ENCODE measurements around the gene CDH7.

CDH7 gene

DNA sequence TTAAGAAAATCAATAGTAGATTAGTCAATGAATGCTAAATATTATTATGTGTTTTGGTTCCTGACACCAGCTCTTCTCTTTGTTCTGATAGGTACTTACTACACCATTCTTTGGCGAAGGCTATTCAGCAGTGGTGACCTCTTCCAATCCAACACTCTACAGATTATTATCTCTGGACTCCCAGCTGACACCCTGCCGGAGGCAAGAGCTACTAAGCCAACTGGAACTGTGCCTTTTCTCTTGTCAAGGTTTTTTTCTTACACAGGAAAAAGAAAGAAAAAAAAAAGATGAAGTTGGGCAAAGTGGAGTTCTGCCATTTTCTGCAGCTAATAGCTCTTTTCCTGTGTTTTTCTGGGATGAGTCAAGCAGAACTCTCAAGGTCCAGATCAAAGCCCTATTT is 11.7 kb downstream of the CDH7 start:
- intact Hi-C loops (cut with DNase I): no loop called here
- no peak for DNase-seq

DNA sequence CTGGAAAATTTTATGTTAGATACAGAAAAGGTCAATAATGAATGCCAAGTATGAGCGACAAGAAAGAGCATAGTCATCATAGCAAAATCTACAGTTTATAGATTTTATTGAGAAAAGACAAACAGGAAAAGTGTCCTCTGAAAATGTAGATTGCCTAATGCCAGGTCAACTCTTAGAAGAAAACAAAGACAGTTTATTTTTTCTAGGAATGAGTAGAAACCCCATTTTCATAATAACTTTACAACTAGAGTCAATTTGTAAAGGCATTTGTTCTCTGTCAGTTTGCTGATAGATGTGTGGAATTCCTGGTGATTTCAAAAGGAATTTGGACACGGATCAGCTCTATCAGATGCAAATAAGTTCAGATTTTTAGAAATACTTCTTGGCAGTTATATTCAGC is 16.6 kb downstream of the CDH7 start:
- intact Hi-C loops (cut with DNase I): no loop called here
- no peak for DNase-seq

DNA sequence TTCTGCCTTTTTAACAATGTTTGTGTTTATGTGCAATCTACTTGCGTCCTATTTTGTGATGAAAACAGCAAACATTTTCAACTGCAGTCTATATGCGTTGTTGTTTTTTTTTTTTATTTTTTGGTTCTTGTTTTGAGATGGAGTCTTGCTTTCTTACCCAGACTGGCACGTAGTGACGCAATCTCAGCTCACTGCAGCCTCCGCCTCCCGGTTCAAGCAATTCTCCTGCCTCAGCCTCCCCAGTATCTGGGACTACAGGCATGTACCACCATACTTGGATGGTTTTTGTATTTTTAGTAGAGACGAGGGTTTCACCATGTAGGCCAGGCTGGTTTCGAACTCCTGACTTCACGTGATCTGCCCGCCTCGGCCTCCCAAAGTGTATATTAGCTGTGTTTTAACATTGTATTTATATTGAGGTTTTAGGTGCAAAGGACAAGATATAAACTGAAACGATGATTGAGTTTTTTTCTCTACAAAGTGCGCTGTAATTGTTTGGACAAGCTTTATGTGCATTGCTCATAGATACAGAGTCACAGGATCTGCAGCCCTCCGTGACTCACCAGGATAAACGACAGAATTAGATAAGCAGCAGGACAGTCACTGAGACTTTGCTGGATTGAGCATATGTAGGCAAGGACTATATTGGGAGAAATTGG is 17.4 kb downstream of the CDH7 start:
- intact Hi-C loops (cut with DNase I): no loop called here
- DNase-seq: no peak

DNA sequence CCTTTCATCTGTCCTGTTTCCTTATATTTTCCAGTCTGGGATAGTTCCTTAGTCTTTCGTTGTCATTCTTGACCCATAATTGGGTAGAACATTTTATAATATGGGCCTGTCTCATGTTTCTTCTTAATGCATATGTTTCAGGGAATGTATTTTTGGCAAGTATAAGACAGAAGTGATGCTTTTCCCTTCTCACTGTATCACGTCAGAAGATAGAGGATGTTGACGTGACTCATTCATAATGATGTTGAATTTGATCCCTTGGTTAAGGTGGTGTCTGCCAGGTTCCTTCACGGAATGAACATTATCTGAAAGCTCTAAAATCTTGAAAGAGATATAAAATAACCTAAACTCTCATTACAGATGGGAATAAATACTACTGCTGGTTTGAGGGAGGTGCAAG is 18.8 kb downstream of the CDH7 start:
- no peak for DNase-seq
- intact Hi-C loops (cut with DNase I): no loop called here

DNA sequence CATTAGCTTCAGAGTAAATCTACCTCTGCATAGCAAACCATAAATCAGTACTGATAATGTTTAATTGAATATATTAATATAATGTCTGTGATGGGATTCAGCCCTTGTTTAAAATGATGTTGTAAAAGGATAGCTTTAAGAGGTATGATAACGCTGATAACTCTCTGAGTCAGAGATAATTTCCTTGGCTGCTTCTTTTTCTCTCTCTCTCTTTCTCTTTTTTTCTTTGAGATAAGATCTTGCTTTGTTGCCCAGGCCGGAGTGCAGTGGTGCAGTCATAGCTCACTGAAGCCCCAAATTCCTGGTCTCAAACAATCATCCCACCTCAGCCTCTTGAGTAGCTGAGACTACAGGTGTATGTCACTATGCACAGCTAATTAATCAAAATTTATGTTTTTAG is 35.7 kb downstream of the CDH7 start:
- no peak for DNase-seq
- intact Hi-C loops (cut with DNase I): no loop called here

DNA sequence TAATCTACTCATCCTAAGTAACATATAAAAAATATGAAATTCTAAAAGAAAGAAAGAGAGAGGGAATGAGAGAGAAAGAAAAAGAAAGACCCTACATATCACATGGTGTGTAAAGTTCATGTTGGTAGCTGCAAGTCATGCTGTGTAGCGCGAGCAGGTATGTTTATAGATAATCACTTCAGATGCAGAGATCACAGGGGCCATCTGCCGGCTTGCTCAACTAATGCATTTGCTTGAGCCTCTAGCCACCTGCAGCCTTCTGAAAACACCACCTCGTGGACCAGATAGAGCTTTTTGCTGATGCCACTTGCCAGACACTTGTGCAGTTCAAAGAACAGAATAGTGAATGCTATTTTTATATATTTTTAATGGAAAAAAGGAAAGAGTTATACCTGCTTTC is 37.6 kb downstream of the CDH7 start:
- intact Hi-C loops (cut with DNase I): no loop called here
- DNase-seq: no peak

DNA sequence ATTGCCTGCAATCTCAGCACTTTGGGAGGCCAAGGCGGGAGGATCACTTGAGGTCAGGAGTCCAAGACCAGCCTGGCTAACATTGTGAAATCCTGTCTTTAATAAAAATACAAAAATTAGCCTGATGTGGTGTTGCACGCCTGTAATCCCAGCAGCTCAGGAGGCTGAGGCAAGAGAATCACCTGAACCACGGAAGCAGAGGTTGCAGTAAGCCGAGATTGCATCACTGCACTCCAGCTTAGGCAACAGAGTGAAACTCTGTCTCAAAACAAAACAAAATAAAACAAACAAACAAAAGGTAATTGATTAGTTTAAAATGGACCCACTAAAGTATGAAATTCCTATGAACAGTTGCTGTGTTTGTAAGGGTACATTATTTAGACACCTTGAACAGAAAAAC is 39.8 kb downstream of the CDH7 start:
- no peak for DNase-seq
- intact Hi-C loops (cut with DNase I): no loop called here

DNA sequence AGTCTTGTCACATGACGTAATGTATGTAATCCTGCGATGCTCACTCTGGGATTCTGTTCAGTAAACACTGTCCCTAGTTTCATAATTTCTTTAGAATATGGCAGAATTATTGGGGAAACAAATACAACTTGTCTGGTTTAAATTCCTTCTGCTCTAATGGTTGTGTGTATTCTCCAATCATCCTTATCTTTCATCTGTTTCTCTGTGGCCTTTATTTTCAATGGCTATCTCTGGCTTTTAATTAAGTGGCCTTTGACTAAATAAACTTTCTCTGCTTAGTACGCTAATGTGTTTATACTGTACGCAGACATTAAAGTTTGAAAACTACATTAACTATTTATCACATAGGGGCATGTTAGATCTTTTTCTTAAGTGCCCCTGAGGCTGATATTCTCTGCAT is 40.9 kb downstream of the CDH7 start:
- DNase-seq: no peak
- intact Hi-C loops (cut with DNase I): no loop called here

DNA sequence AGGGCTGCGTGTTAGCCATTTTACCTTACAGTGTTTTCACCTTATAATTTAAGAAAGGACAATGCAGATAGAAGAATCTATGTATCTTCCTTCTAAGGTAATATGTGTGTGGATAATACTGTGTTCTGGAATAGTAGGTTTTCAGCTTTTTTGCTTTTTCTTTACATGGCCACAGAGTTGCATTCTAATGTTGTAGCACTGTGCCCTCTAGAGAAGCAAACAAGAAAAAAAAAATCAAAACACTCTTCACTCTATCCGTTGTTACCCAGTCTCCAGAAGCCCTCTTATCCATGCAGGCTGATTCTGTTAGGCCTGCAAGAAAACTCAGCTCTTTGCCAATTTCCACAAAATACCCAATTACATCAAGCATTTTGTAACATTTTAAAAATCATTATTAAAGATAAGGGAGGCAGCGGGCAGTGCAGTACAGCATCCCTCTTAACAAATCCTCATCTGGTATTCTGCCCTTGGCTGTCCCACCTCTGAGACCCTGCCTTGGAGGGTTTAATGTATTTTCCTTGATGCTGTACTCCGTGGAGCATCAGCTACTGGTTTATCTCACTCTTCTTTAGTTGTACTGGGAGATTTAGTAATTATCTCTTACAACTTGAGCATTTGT is 41.8 kb downstream of the CDH7 start:
- intact Hi-C loops (cut with DNase I): no loop called here
- no peak for DNase-seq

DNA sequence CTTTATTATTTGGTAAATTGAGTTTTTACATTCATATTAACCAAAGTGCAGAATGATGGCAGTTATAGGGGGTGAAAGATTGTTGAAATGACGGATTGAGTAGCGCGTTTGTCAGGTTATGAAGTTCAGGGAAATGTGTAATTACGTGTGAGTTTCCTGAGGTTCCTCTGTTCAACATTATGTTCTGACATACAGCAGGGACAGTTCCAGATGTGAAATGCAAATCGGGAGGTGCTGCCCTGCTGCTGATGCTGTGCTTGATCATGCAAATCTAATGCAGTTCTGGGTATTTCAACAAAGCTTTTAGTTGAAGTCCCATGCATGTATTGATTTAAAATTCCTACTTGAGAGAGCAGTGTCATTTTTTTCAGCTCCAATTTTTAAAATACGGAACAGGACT is 57.9 kb downstream of the CDH7 start:
- intact Hi-C loops (cut with DNase I): no loop called here
- DNase-seq: no peak

DNA sequence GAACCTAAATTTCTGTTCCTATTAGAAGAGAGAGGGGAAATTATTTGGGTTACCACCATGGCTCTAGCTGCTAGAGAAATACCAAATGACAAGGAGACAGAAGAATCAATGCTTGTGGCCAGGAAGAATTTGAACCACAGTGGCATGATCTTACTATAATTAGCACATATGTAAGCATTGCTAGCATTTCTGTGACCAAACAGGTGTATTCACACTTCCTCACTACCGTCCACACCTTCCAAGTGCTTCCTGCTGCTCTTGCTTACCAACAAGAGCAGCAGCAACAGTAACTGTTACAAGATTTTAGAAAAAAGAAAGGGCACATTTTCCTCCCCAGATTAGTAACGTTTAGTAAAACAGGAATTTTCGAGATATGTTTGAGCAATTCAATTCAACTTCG is 60.5 kb downstream of the CDH7 start:
- no peak for DNase-seq
- intact Hi-C loops (cut with DNase I): no loop called here

DNA sequence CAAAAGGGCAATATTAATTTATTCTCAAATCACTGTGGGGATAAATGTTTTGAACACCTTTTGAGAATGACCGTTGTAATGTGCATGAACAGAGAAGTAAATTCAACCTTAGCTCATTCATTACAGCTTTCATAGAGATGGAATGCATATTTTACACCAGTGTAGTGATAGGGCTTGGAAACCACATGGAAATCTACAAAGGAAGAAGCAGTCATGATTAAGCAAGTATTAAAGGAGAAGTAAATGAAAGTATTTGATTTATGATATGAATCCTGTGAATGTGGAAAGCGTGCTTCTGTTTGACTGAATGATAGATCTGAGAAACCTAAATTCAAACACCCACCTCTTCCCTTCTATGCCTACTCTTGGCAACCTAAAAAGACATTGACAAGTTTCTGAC is 64.7 kb downstream of the CDH7 start:
- intact Hi-C loops (cut with DNase I): no loop called here
- DNase-seq: peak in 2 of 42 donors; percentile 13 to 39

DNA sequence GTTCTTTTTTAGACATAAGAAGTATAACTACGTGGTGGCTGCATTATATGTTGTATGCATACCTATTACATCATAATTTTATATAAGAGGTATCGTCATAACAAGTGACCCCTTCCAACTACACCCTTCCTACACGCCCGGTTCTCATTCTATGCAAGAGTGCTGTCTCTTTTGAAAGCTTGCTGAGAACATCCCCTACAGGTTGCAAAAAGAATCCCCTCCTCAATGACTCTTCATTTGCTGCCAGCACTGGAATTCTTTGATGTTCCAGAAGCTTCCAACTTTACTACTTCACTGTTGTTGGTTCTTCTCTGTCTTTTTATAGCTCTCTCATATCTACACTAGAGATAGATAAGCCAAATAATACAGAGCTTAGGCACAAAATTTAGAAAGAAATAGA is 66.4 kb downstream of the CDH7 start:
- no peak for DNase-seq
- intact Hi-C loops (cut with DNase I): no loop called here

DNA sequence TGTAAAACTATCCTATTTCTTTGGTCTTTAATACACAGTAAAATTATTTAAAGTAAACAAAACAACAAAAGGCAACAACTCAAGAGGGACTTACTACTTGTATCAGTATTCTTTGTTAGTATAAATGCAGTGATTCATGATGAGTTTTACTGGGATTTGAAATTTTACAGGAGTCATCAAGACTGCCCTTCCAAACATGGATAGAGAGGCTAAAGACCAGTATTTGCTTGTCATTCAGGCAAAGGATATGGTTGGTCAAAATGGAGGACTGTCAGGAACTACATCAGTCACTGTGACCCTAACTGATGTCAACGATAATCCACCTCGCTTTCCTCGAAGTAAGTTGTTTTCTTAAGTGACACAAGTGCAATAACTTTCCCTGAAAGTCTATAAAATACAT is 71.1 kb downstream of the CDH7 start:
- intact Hi-C loops (cut with DNase I): no loop called here
- DNase-seq: no peak

DNA sequence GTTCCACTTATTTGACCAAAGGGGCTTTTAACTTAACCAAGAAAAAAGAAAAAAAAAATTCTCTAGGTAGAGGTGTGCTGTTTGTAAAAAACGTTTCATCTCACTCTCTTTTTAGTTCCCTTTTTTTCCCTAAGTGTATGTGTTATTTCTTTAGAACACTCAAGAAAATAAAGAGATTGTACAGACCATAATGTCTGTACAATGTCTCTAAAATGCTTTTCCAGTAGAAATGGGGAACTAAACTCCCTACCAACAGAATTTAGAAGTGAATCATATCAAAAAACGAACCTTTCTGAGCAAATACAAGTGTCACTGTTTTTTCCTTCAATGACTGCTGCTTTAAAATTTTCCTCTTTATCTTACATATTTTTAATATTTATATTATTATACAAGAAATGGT is 72.0 kb downstream of the CDH7 start:
- intact Hi-C loops (cut with DNase I): no loop called here
- no peak for DNase-seq

DNA sequence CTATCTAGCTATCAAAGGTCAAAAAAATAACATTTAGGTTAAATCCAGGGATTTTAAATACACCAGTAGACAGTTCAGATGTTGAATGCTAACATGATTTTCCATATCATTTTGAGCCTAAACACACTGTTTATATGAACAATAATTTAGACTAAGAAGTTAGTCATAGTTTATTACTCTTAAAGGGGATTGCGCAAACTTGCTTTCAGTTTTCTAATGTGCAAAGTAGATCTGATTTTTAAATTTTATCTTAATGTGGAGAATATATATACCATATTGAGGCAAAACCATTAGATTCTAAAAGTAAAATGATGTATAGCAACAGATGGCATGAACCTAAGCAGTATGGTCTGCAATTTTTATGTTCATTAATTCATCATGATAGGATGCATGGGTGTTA is 76.6 kb downstream of the CDH7 start:
- intact Hi-C loops (cut with DNase I): no loop called here

DNA sequence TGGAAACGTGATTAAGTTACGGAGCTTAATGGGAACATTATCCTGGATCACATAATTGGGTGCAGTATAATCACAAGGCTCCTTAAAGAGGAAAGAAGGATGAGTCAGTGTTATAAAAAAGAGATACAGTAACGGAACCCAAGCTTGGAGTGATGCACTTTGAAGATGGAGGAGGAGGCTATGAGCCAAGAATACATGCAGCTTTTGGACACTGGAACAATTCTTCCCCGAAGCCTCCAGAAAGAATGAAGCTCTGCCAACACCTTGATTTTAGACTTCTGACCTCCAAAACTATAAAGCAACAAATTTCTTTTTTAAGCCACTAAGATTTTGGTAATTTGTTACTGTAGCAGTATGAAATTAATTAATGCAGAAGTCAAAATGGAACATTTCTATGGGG is 85.1 kb downstream of the CDH7 start:
- peak in 10 of 42 donors; percentile 1 to 52 (median 20) for DNase-seq
- intact Hi-C loops (cut with DNase I): no loop called here

More for the DNA sequence above, 76.6 kb downstream of the CDH7 start:
- DNase-seq: no peak

DNA sequence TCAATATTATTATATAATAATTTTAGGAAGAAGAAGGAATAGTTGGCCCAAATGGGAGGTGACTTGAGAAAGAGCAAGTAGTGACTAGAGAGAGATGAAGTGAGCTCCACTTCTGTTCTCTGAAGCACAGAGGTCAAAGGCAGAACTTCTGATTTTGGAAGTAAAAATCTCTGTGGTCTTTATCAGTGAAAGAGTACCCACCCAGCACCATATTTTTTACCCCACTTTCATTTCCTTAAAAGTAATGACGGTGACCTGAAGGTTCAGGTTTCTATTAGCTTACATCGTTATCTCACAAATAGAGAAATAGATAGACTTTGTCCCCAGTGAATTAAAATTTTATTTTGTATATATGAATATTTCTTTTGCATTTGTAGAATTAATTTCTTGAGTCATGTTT is 95.3 kb downstream of the CDH7 start:
- intact Hi-C loops (cut with DNase I): no loop called here

DNA sequence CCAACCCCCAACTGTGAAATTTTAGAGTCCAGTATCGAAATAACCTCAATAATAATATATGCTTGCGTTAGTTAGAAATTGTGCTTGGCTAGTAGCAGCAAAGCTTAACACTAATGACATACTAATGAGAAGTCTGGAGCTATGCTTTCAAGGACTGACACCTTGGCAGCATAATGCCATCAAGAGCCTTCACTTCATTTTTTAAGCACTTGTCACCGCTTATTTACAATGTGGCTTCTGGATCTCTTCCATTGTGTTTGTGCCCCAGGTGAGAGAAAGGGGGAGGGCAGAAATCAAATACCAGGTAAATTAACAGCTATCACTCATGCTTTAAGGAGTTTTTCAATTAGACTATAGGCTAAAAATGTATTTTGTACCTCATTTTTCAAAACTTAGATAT is 101.5 kb downstream of the CDH7 start:
- intact Hi-C loops (cut with DNase I): no loop called here
- no peak for DNase-seq

More for the DNA sequence above, 95.3 kb downstream of the CDH7 start:
- no peak for DNase-seq

DNA sequence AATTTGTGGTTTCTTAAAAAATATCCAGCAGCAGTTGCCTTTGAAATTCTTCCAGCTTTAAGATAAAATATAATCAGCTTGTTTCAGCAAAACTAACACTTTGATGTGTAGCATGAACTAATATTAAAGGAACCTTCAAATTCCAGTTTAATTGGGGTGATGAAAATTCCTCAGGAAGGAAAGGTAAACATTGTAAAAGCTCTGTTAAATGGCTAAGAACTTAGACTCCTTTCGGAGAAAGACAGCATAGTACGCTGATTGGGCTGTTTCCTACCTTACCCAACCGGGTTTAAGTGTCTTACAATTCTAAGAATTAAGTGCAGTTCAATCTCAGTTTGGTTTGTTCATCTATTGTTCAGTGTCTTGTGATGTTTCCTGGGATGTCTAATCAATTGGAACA is 108.3 kb downstream of the CDH7 start:
- intact Hi-C loops (cut with DNase I): no loop called here
- DNase-seq: no peak

DNA sequence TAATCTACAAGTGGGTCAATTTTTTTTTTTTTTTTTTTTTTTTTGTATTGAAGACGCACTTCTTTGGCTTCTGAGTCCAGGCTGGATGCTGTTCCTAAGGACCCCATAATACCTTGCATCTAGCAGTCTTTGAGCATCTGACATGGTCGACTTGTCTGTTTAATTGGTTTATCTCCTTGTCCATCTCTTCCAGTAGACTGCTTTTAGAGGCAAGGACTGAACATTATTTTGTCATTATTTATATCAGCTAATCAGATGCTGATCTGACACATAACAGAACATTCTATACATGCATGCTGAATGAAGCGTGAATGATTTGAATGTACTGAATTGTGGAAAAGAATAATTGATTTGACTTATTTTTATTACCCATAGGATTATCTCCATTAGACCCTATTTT is 118.7 kb downstream of the CDH7 start:
- no peak for DNase-seq
- intact Hi-C loops (cut with DNase I): no loop called here

DNA sequence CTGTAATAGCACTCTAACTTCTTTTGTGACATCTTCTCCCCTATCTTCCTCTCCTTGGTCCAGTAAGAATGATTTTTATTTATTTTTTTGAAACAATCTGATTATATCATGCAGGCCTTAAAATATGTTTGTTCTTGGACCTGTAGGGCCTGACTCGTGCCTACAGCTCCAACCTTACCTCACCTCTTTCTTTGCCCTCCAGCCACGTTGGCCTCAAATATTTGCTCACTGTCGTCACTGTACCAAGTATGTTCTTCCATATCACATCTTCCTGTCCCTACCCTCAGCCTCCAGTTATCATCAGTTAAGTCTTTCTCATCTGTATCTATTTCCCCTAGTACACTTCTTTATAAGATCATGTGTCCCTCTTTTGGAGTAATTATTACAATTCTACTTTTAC is 125.5 kb downstream of the CDH7 start:
- intact Hi-C loops (cut with DNase I): no loop called here

More for the DNA sequence above, 125.5 kb downstream of the CDH7 start:
- DNase-seq: no peak
